Skin epidermis (tissue), 12 donors: ENCODE results near the gene PRRT1.
A peak's percentile ranks its signal among the peaks of the same experiment; 100 is the strongest.

Experiments used
- H3K27ac ChIP-seq, 21 experiments: fragments of 200-600 bp; sonication (generic) in 11 of 21; one replicate each; pipeline ENCODE4 v1.5.0; 2020; ENCODE audit warnings: mild to moderate bottlenecking in 3 of 21, inconsistent platforms in 2 of 21, moderate library complexity in 2 of 21
- H3K4me3 ChIP-seq, 7 experiments: fragments of 200-600 bp; sonication (generic) in 2 of 7; one replicate each; pipeline ENCODE4 v1.5.0; 2020; ENCODE audit warnings: inconsistent platforms in 2 of 7, mild to moderate bottlenecking in 2 of 7, moderate library complexity in 1 of 7

PRRT1 gene

GRCh38 chr6:32177183-32177787, 25.5 kb upstream of the PRRT1 start:
- Histone ChIP-seq H3K4me3 (peak overlapping the region; percentile 19 to 93 (median 80)), H3K27ac (peak overlapping the region in 20 of 21 experiments; percentile 68 to 99 (median 93))

GRCh38 chr6:32176476-32177182, 24.9 kb upstream of the PRRT1 start:
- H3K4me3 ChIP-seq: peak overlapping the region; percentile 64 to 93 (median 80)
- peak overlapping the region in 20 of 21 experiments; percentile 68 to 99 (median 93) for H3K27ac ChIP-seq

- Histone ChIP-seq H3K4me3 (peak within 1 kb of the TSS; percentile 64 to 93 (median 80)), H3K27ac (peak within 1 kb of the TSS; percentile 72 to 99 (median 93))
Observed at GRCh38 chr6:32175711-32176475, 24.2 kb upstream of the PRRT1 start, which contains the start of gene AGPAT1. TSS of gene AGPAT1 (minus strand) at chr6:32176084. CDS start at chr6:32171496, 4,588 bp downstream.

GRCh38 chr6:32175322-32175710, 23.6 kb upstream of the PRRT1 start:
- Histone ChIP-seq H3K4me3 (peak overlapping the region; percentile 64 to 93 (median 80)), H3K27ac (peak overlapping the region; percentile 72 to 99 (median 93))

- Histone ChIP-seq H3K4me3 (no peak overlapping the region), H3K27ac (no peak overlapping the region)
Observed at GRCh38 chr6:32174416-32174815, 22.7 kb upstream of the PRRT1 start.

- peak overlapping the region in 10 of 21 experiments; percentile 8 to 53 (median 24) for H3K27ac ChIP-seq
- no peak overlapping the region for H3K4me3 ChIP-seq
Observed at GRCh38 chr6:32173051-32173727, 21.4 kb upstream of the PRRT1 start.

- Histone ChIP-seq H3K27ac (no peak overlapping the region), H3K4me3 (no peak overlapping the region)
Observed at GRCh38 chr6:32171234-32171633, 19.5 kb upstream of the PRRT1 start.

GRCh38 chr6:32170294-32170693, 18.6 kb upstream of the PRRT1 start:
- no peak overlapping the region for H3K27ac ChIP-seq
- H3K4me3 ChIP-seq: no peak overlapping the region

GRCh38 chr6:32168807-32169591, 17.3 kb upstream of the PRRT1 start:
- H3K27ac ChIP-seq: peak overlapping the region in 1 of 21 experiments; percentile 35
- no peak overlapping the region for H3K4me3 ChIP-seq

- Histone ChIP-seq H3K4me3 (no peak overlapping the region), H3K27ac (peak overlapping the region in 1 of 21 experiments; percentile 52)
Observed at GRCh38 chr6:32168350-32168749, 16.6 kb upstream of the PRRT1 start.

- H3K27ac ChIP-seq: peak overlapping the region in 2 of 21 experiments; percentile 36 to 52
Observed at GRCh38 chr6:32167761-32168262, 16.1 kb upstream of the PRRT1 start.

GRCh38 chr6:32167154-32167760, 15.5 kb upstream of the PRRT1 start:
- peak overlapping the region in 1 of 21 experiments; percentile 36 for H3K27ac ChIP-seq

More at GRCh38 chr6:32167761-32168262, 16.1 kb upstream of the PRRT1 start:
- no peak overlapping the region for H3K4me3 ChIP-seq

GRCh38 chr6:32166411-32167061, 14.8 kb upstream of the PRRT1 start:
- Histone ChIP-seq H3K27ac (peak overlapping the region in 1 of 21 experiments; percentile 36), H3K4me3 (no peak overlapping the region)

More at GRCh38 chr6:32167154-32167760, 15.5 kb upstream of the PRRT1 start:
- H3K4me3 ChIP-seq: no peak overlapping the region

- peak within 1 kb of the TSS in 13 of 21 experiments; percentile 4 to 73 (median 43) for H3K27ac ChIP-seq
- no peak within 1 kb of the TSS for H3K4me3 ChIP-seq
Observed at GRCh38 chr6:32164295-32164694, 12.6 kb upstream of the PRRT1 start, which contains the start of gene EGFL8. TSS of gene EGFL8 (plus strand) at chr6:32164595. CDS start at chr6:32166166, 1,571 bp downstream.

- Histone ChIP-seq H3K4me3 (no peak overlapping the region), H3K27ac (peak overlapping the region in 13 of 21 experiments; percentile 4 to 73 (median 43))
Observed at GRCh38 chr6:32163559-32164258, 12.0 kb upstream of the PRRT1 start.

GRCh38 chr6:32158052-32158451, 6.3 kb upstream of the PRRT1 start:
- Histone ChIP-seq H3K27ac (no peak overlapping the region), H3K4me3 (no peak overlapping the region)

GRCh38 chr6:32156891-32157290, 5.2 kb upstream of the PRRT1 start:
- H3K27ac ChIP-seq: no peak overlapping the region
- no peak overlapping the region for H3K4me3 ChIP-seq
